ENCODE data around the gene PALM3.
"Not testable (repeated sequence)": the region's sequence is repeated elsewhere in the genome, so short reads cannot be mapped to it uniquely, and the experiment has no call there.

The PALM3 gene

GRCh38 chr19:14030997-14031718 is 30.7 kb downstream of the PALM3 start:
- DNase-seq (ENCODE audit: low read depth in 2 of 2): peak; percentile 77 to 86

- no peak for DNase-seq (ENCODE audit: low read depth in 2 of 2)
Observed at GRCh38 chr19:14028901-14029300, 33.0 kb downstream of the PALM3 start.

- no peak for DNase-seq (ENCODE audit: low read depth in 2 of 2)
Observed at GRCh38 chr19:14027856-14028450, 33.9 kb downstream of the PALM3 start, which contains the start of gene RLN3. Gene RLN3, plus strand, starts transcription at chr19:14028148. Its CDS starts 57 bp downstream, at chr19:14028205.

GRCh38 chr19:14026652-14027192 is 35.2 kb downstream of the PALM3 start:
- DNase-seq (ENCODE audit: low read depth in 2 of 2): not testable (repeated sequence)

- DNase-seq (ENCODE audit: low read depth in 2 of 2): no peak
Observed at GRCh38 chr19:14023404-14024235, 38.3 kb downstream of the PALM3 start.

- no peak for DNase-seq (ENCODE audit: low read depth in 2 of 2)
Observed at GRCh38 chr19:14022469-14022868, 39.4 kb downstream of the PALM3 start.

- DNase-seq (ENCODE audit: low read depth in 2 of 2): no peak
Observed at GRCh38 chr19:14021474-14021873, 40.4 kb downstream of the PALM3 start.

GRCh38 chr19:14019739-14020138 is 42.1 kb downstream of the PALM3 start:
- not testable (repeated sequence) for DNase-seq (ENCODE audit: low read depth in 2 of 2)

GRCh38 chr19:14019100-14019499 is 42.8 kb downstream of the PALM3 start:
- no peak for DNase-seq (ENCODE audit: low read depth in 2 of 2)

GRCh38 chr19:14015524-14016035 is 46.3 kb downstream of the PALM3 start:
- DNase-seq (ENCODE audit: low read depth in 2 of 2): no peak

- DNase-seq (ENCODE audit: low read depth in 2 of 2): no peak
Observed at GRCh38 chr19:14012378-14012915, 49.4 kb downstream of the PALM3 start.

GRCh38 chr19:14006766-14007562 is 54.9 kb downstream of the PALM3 start:
- no peak for DNase-seq (ENCODE audit: low read depth in 2 of 2)

GRCh38 chr19:14006085-14006765 is 55.7 kb downstream of the PALM3 start, which contains the start of gene RFX1:
Gene RFX1, minus strand, starts transcription at chr19:14006320. Its CDS starts 12,477 bp downstream, at chr19:13993843.
- DNase-seq (ENCODE audit: low read depth in 2 of 2): peak; percentile 99

- peak; percentile 83 to 87 for DNase-seq (ENCODE audit: low read depth in 2 of 2)
Observed at GRCh38 chr19:14005349-14006084, 56.4 kb downstream of the PALM3 start.

GRCh38 chr19:14004619-14005348 is 57.1 kb downstream of the PALM3 start:
- DNase-seq (ENCODE audit: low read depth in 2 of 2): no peak

Measured in stimulated activated CD8-positive, alpha-beta memory T cell treated with anti-CD3 and anti-CD28 coated beads, Interleukin-7, amount 100 ng/mL, for 4 hours (primary cell).